Upper lobe of left lung (tissue), 6 donors: ENCODE measurements around the gene SELENOO. TPM values are rescaled to one million over a fixed set of nuclear protein-coding genes. Genes with fewer than 3 reads are reported as not detected.

ENCODE experiments used
- ATAC-seq, 2 donors: fragments of 200-7000 bp; cut with Tn5 transposase; one replicate each; pipeline ENCODE4 v1.9.1; 2022; ENCODE audit warnings: mild to moderate bottlenecking in 2 of 2, moderate library complexity in 2 of 2; ENCODE audit not compliant: low FRiP score in 2 of 2
- DNase-seq, 2 donors: peaks; one replicate each; pipeline ENCODE4 v3.0.0-alpha.2; 2019 to 2020
- H3K27ac ChIP-seq, 4 donors: fragments of 200-600 bp; sonication (generic); one replicate each; pipeline ENCODE4 v1.5.1; 2016 to 2019
- H3K27me3 ChIP-seq, 4 donors: fragments of 200-600 bp; sonication (generic); one replicate each; pipeline ENCODE4 v1.5.1; 2017 to 2019
- H3K36me3 ChIP-seq, 4 donors: fragments of 200-600 bp; sonication (generic); one replicate each; pipeline ENCODE4 v1.5.1; 2016 to 2019
- H3K4me1 ChIP-seq, 4 donors: fragments of 200-600 bp; sonication (generic); one replicate each; pipeline ENCODE4 v1.5.1; 2018 to 2019
- H3K4me3 ChIP-seq, 4 donors: fragments of 200-600 bp; sonication (generic); one replicate each; pipeline ENCODE4 v1.5.1; 2017 to 2019; ENCODE audit warnings: mild to moderate bottlenecking in 2 of 4, moderate library complexity in 1 of 4
- H3K9me3 ChIP-seq, 4 donors: fragments of 200-600 bp; sonication (generic); one replicate each; pipeline ENCODE4 v1.5.1; 2018 to 2019
- CTCF ChIP-seq, 6 experiments: fragments of 450-650 bp in 4 of 6; fragments of 200-600 bp in 2 of 6; sonication (generic) in 2 of 6; IDR thresholded peaks; one replicate each; pipeline ENCODE4 v1.5.1; 2016 to 2019; ENCODE audit warnings: antibody characterized with exemption in 6 of 6
- EP300 ChIP-seq, 4 donors: sonication (generic); formaldehyde crosslinking; IDR thresholded peaks; one replicate each; pipeline ENCODE4 v1.5.1; 2017; ENCODE audit warnings: antibody characterized with exemption in 4 of 4, control low read depth in 2 of 4
- POLR2A ChIP-seq, 4 donors: fragments of 450-650 bp; IDR thresholded peaks; one replicate each; pipeline ENCODE4 v1.5.1; 2016 to 2017; ENCODE audit warnings: antibody characterized with exemption in 4 of 4, mild to moderate bottlenecking in 2 of 4
- POLR2AphosphoS5 ChIP-seq, 2 donors: sonication (generic); formaldehyde crosslinking; IDR thresholded peaks; one replicate each; pipeline ENCODE4 v1.5.1; 2017; ENCODE audit warnings: antibody characterized with exemption in 2 of 2
- WGBS, 2 donors: methylation state at CpG; one replicate each; pipeline ENCODE4 v1.1.5; 2017 to 2018; 5-methylcytosine and 5-hydroxymethylcytosine counted together
- total RNA-seq, 6 donors: library from RNA; depleted of rRNA in 4 of 6; stranded (reverse); fragments of >200 nt in 4 of 6; gene quantifications; one replicate each; pipeline versions ENCODE4 v1.1.0 to v1.2.1, GENCODE V29; 2016 to 2021
- donor health status: DM: no; HTN: no; CAD: no; lungs with moderate emphysema.
- donor health status: DM: no; HTN: yes; CAD: no; lungs with severe emphysema.

The SELENOO gene
- total RNA-seq, 6 donors from 2014 or later, result 23.1 to 102 (median 28.9) TPM

GRCh38 chr22:50188356-50188755, 12.5 kb upstream of the SELENOO start:
- DNase-seq (peak in 1 of 2 donors; percentile 62), ATAC-seq (no peak)
- H3K9me3 ChIP-seq, result no peaks in the 10 kb centered on the region
- no peak for TF ChIP-seq CTCF (IDR thresholded peaks at IDR 0.05)
- no peak for TF ChIP-seq POLR2A (IDR thresholded peaks at IDR 0.05)
- TF ChIP-seq POLR2AphosphoS5 (IDR thresholded peaks at IDR 0.05), result no peak
- no peak for TF ChIP-seq EP300 (IDR thresholded peaks at IDR 0.05)
- H3K27me3 ChIP-seq, result no peaks in the 10 kb centered on the region
- H3K4me3 ChIP-seq, result no peak overlapping the region
- 90 to 97% methylated on average over 7 to 11 of the region's 11 CpGs for WGBS, 2 donors
- peak overlapping the region in 2 of 4 donors; percentile 27 to 89 for H3K27ac ChIP-seq
- H3K36me3 ChIP-seq, result peaks cover 0 to 9% (median under 1%) of the 10 kb centered on the region in 4 donors
- peaks cover 54 to 86% (median 71%) of the 10 kb centered on the region in 4 donors for H3K4me1 ChIP-seq

GRCh38 chr22:50189184-50189848, 11.5 kb upstream of the SELENOO start:
- no peak for TF ChIP-seq POLR2AphosphoS5 (IDR thresholded peaks at IDR 0.05)
- TF ChIP-seq CTCF (IDR thresholded peaks at IDR 0.05), result no peak
- no peak for TF ChIP-seq EP300 (IDR thresholded peaks at IDR 0.05)
- no peak for TF ChIP-seq POLR2A (IDR thresholded peaks at IDR 0.05)
- Histone ChIP-seq H3K4me1 (peaks cover 45 to 76% (median 62%) of the 10 kb centered on the region in 4 donors), H3K9me3 (no peaks in the 10 kb centered on the region), H3K36me3 (peaks cover 4 to 18% (median 9%) of the 10 kb centered on the region in 4 donors), H3K27me3 (no peaks in the 10 kb centered on the region), H3K27ac (peak overlapping the region; percentile 88 to 95 (median 92)), H3K4me3 (no peak overlapping the region)
- DNase-seq (peak in 1 of 2 donors; percentile 79), ATAC-seq (no peak)
- WGBS, 2 donors, result 82 to 93% methylated on average over 8 to 9 of the region's 20 CpGs

GRCh38 chr22:50189849-50190181, 11.0 kb upstream of the SELENOO start:
- peaks cover 8 to 23% (median 14%) of the 10 kb centered on the region in 4 donors for H3K36me3 ChIP-seq
- 23 to 25% methylated on average over 3 to 4 of the region's 4 CpGs for WGBS, 2 donors
- no peak for TF ChIP-seq POLR2AphosphoS5 (IDR thresholded peaks at IDR 0.05)
- TF ChIP-seq POLR2A (IDR thresholded peaks at IDR 0.05), result no peak
- TF ChIP-seq EP300 (IDR thresholded peaks at IDR 0.05), result no peak
- no peak for TF ChIP-seq CTCF (IDR thresholded peaks at IDR 0.05)
- no peaks in the 10 kb centered on the region for H3K9me3 ChIP-seq
- H3K4me1 ChIP-seq, result peaks cover 40 to 71% (median 57%) of the 10 kb centered on the region in 4 donors
- DNase-seq (no peak), ATAC-seq (peak in 1 of 2 donors; percentile 0)
- no peaks in the 10 kb centered on the region for H3K27me3 ChIP-seq
- peak overlapping the region in 3 of 4 donors; percentile 37 to 55 (median 49) for H3K4me3 ChIP-seq
- peak overlapping the region; percentile 88 to 95 (median 92) for H3K27ac ChIP-seq

GRCh38 chr22:50190182-50190940, 10.4 kb upstream of the SELENOO start:
- Histone ChIP-seq H3K36me3 (peaks cover 8 to 28% (median 19%) of the 10 kb centered on the region in 4 donors), H3K27ac (peak overlapping the region; percentile 88 to 95 (median 92)), H3K9me3 (no peaks in the 10 kb centered on the region), H3K4me1 (peaks cover 35 to 66% (median 52%) of the 10 kb centered on the region in 4 donors), H3K4me3 (peak overlapping the region; percentile 3 to 55 (median 43)), H3K27me3 (no peaks in the 10 kb centered on the region)
- 3 to 33% methylated on average over 2 to 33 of the region's 43 CpGs for WGBS, 2 donors
- TF ChIP-seq CTCF (IDR thresholded peaks at IDR 0.05), result peak in 5 of 6 experiments; percentile 39 to 62 (median 49)
- peak in 1 of 4 donors; percentile 61 for TF ChIP-seq EP300 (IDR thresholded peaks at IDR 0.05)
- TF ChIP-seq POLR2A (IDR thresholded peaks at IDR 0.05), result peak in 3 of 4 donors; percentile 20 to 76 (median 69)
- TF ChIP-seq POLR2AphosphoS5 (IDR thresholded peaks at IDR 0.05), result peak; percentile 65 to 88
- peak; percentile 93 to 95 for DNase-seq
- ATAC-seq, result peak; percentile 78 to 87
